CD4-positive, alpha-beta memory T cell (primary cell): ENCODE data around the gene EEFSEC. TPM values are rescaled to one million over a fixed set of nuclear protein-coding genes. Genes with fewer than 3 reads are reported as not detected.

Experiments
- CTCF ChIA-PET: fragments of 350-600 bp; sonication (Branson Sonifier 250); formaldehyde crosslinking; loops from one replicate; lab custom pipeline; 2021; ENCODE audit warnings: inconsistent platforms; ENCODE audit not compliant: partially characterized antibody; lab: Charles Lee
- POLR2A ChIA-PET: fragments of 350-600 bp; sonication (Branson Sonifier 250); formaldehyde crosslinking; loops from one replicate; lab custom pipeline; 2021; ENCODE audit not compliant: partially characterized antibody; lab: Charles Lee
- DNase-seq, 5 donors: peaks; one replicate each; pipeline versions ENCODE4 v3.0.0 to v3.0.0-alpha.2; 2020 to 2022; ENCODE audit warnings: mixed read lengths in 1 of 5
- H3K27ac ChIP-seq: one replicate; pipeline ENCODE4 v1.7.0; 2013; ENCODE audit warnings: low read depth, low read length
- H3K27me3 ChIP-seq: 2 replicates; pipeline ENCODE4 v1.7.0; 2013; ENCODE audit warnings: mild to moderate bottlenecking, low read length, moderate library complexity; ENCODE audit not compliant: insufficient read depth
- H3K36me3 ChIP-seq: 2 replicates; pipeline ENCODE4 v1.7.0; 2013; ENCODE audit warnings: mild to moderate bottlenecking, low read length, moderate library complexity; ENCODE audit not compliant: insufficient read depth
- H3K4me1 ChIP-seq: 2 replicates; pipeline ENCODE4 v1.7.0; 2013; ENCODE audit warnings: mild to moderate bottlenecking, low read length, moderate library complexity; ENCODE audit not compliant: insufficient read depth
- H3K4me3 ChIP-seq, 2 donors: one replicate each; pipeline ENCODE4 v1.7.0; 2013; ENCODE audit warnings: low read length in 2 of 2, mild to moderate bottlenecking in 1 of 2
- H3K9me3 ChIP-seq, 2 donors: one replicate each; pipeline ENCODE4 v1.7.0; 2013; ENCODE audit warnings: low read length in 2 of 2, control low read depth in 1 of 2; ENCODE audit not compliant: control insufficient read depth in 1 of 2
- H3K27ac Mint-ChIP-seq, 7 donors: one replicate each; pipeline ENCODE4 v1.8.0; 2020 to 2021; ENCODE audit warnings: mixed read lengths in 7 of 7, mild to moderate bottlenecking in 6 of 7, inconsistent platforms in 3 of 7, moderate library complexity in 3 of 7
- H3K27me3 Mint-ChIP-seq, 2 donors: one replicate each; pipeline ENCODE4 v1.8.0; 2020 to 2021; ENCODE audit warnings: mixed read lengths in 2 of 2
- H3K36me3 Mint-ChIP-seq, 2 donors: one replicate each; pipeline ENCODE4 v1.8.0; 2020 to 2021; ENCODE audit warnings: mixed read lengths in 2 of 2, inconsistent platforms in 1 of 2, mild to moderate bottlenecking in 1 of 2
- H3K4me1 Mint-ChIP-seq, 4 donors: one replicate each; pipeline ENCODE4 v1.8.0; 2020 to 2021; ENCODE audit warnings: mixed read lengths in 4 of 4, mild to moderate bottlenecking in 1 of 4
- H3K4me3 Mint-ChIP-seq, 8 donors: one replicate each; pipeline ENCODE4 v1.8.0; 2020 to 2021; ENCODE audit warnings: mixed read lengths in 8 of 8, mild to moderate bottlenecking in 7 of 8, moderate library complexity in 6 of 8, inconsistent platforms in 3 of 8
- H3K9me3 Mint-ChIP-seq, 8 donors: one replicate each; pipeline ENCODE4 v1.8.0; 2020 to 2021; ENCODE audit warnings: mixed read lengths in 8 of 8, mild to moderate bottlenecking in 5 of 8, inconsistent platforms in 3 of 8, moderate library complexity in 1 of 8
- intact Hi-C: fragments of 100-400 bp; cut with micrococcal nuclease; formaldehyde crosslinking; loops from one replicate; pipeline ENCODE4 v1.15.1; 2023
- polyA plus RNA-seq, 2 donors: library from polyadenylated mRNA; unstranded; fragments of 300-500 nt; fragmentation: Illumina TruSeq; gene quantifications; one replicate each; pipeline ENCODE4 v1.2.3, GENCODE V29; 2021
- total RNA-seq, 2 experiments: library from RNA; stranded (reverse); gene quantifications; one replicate each; pipeline ENCODE4 v1.2.3, GENCODE V29; 2021

EEFSEC gene
- total and polyA plus RNA-seq, 4 experiments from 2014 or later: 14.0 to 24.9 (median 17.1) TPM

- peaks cover 0 to 8% of the 10 kb centered on the region in 2 donors for H3K9me3 ChIP-seq
- no peaks in the 10 kb centered on the region for H3K27me3 ChIP-seq
- no peak overlapping the region for H3K27ac ChIP-seq
- H3K36me3 ChIP-seq: no peaks in the 10 kb centered on the region
- intact Hi-C loops: no loop called here
- H3K27ac Mint-ChIP-seq: no peak overlapping the region
- H3K36me3 Mint-ChIP-seq: peaks cover 34 to 47% of the 10 kb centered on the region in 2 donors
- no peak overlapping the region for H3K4me3 Mint-ChIP-seq
- no peaks in the 10 kb centered on the region for H3K4me1 ChIP-seq
- peaks cover 0 to 32% (median 19%) of the 10 kb centered on the region in 8 donors for H3K9me3 Mint-ChIP-seq
- H3K4me1 Mint-ChIP-seq: peaks cover 5 to 13% (median 7%) of the 10 kb centered on the region in 4 donors
- no peak for DNase-seq
- POLR2A ChIA-PET: interaction anchor here (0.8 kb wide), 1 partner anchor 100 kb away, joined by 3 read pairs; no protein-coding TSS in a partner anchor
- CTCF ChIA-PET: interaction anchor here (1.3 to 7.9 kb wide), 3 partner anchors 10 to 274 kb away, joined by 3 to 145 read pairs (median 3); no protein-coding TSS in a partner anchor
- no peaks in the 10 kb centered on the region for H3K27me3 Mint-ChIP-seq
- H3K4me3 ChIP-seq: no peak overlapping the region
These were observed 69.6 kb downstream of the EEFSEC start for GRCh38 chr3:128222796-128223385.

GRCh38 chr3:128226186-128226725 lies 73.0 kb downstream of the EEFSEC start:
- Mint-ChIP-seq H3K27me3 (no peaks in the 10 kb centered on the region), H3K36me3 (peaks cover 10 to 17% of the 10 kb centered on the region in 2 donors), H3K27ac (peak overlapping the region in 3 of 7 donors; percentile 29 to 54 (median 49)), H3K9me3 (peaks cover 0 to 24% (median 14%) of the 10 kb centered on the region in 8 donors), H3K4me3 (no peak overlapping the region), H3K4me1 (peaks cover 7 to 14% (median 11%) of the 10 kb centered on the region in 4 donors)
- intact Hi-C loops: loop anchor here (1.0 to 5.0 kb wide), 2 partner anchors 96 to 381 kb away; no protein-coding TSS in a partner anchor
- Histone ChIP-seq H3K4me1 (no peaks in the 10 kb centered on the region), H3K27me3 (no peaks in the 10 kb centered on the region), H3K4me3 (no peak overlapping the region), H3K36me3 (no peaks in the 10 kb centered on the region), H3K9me3 (peaks cover 0 to 8% of the 10 kb centered on the region in 2 donors), H3K27ac (no peak overlapping the region)
- DNase-seq: no peak
- ChIA-PET CTCF (interaction anchor here (0.7 to 7.9 kb wide), 18 partner anchors 8 to 383 kb away, joined by 3 to 145 read pairs (median 4); no protein-coding TSS in a partner anchor), POLR2A (no interaction called here)

GRCh38 chr3:128226795-128227395 lies 73.6 kb downstream of the EEFSEC start:
- H3K27ac ChIP-seq: no peak overlapping the region
- Mint-ChIP-seq H3K27me3 (no peaks in the 10 kb centered on the region), H3K4me3 (peak overlapping the region in 2 of 8 donors; percentile 13 to 51), H3K4me1 (peaks cover 7 to 14% (median 11%) of the 10 kb centered on the region in 4 donors), H3K36me3 (peaks cover 9 to 17% of the 10 kb centered on the region in 2 donors), H3K27ac (peak overlapping the region in 1 of 7 donors; percentile 0), H3K9me3 (peaks cover 0 to 24% (median 11%) of the 10 kb centered on the region in 8 donors)
- CTCF ChIA-PET: interaction anchor here (0.7 to 7.9 kb wide), 14 partner anchors 9 to 382 kb away, joined by 3 to 145 read pairs (median 4); no protein-coding TSS in a partner anchor
- peak in 4 of 5 donors; percentile 19 to 30 (median 23) for DNase-seq
- no peaks in the 10 kb centered on the region for H3K27me3 ChIP-seq
- intact Hi-C loops: loop anchor here (1.0 to 5.0 kb wide), 2 partner anchors 95 to 380 kb away; no protein-coding TSS in a partner anchor
- peaks cover 0 to 8% of the 10 kb centered on the region in 2 donors for H3K9me3 ChIP-seq
- no peak overlapping the region for H3K4me3 ChIP-seq
- POLR2A ChIA-PET: no interaction called here
- no peaks in the 10 kb centered on the region for H3K36me3 ChIP-seq
- no peaks in the 10 kb centered on the region for H3K4me1 ChIP-seq

- Histone ChIP-seq H3K9me3 (peaks cover 0 to 7% of the 10 kb centered on the region in 2 donors), H3K4me3 (no peak overlapping the region), H3K36me3 (no peaks in the 10 kb centered on the region), H3K27me3 (no peaks in the 10 kb centered on the region), H3K27ac (no peak overlapping the region), H3K4me1 (no peaks in the 10 kb centered on the region)
- ChIA-PET CTCF (interaction anchor here (0.9 to 7.9 kb wide), 4 partner anchors 14 to 99 kb away, joined by 3 to 145 read pairs (median 6); no protein-coding TSS in a partner anchor), POLR2A (no interaction called here)
- Mint-ChIP-seq H3K27ac (peak overlapping the region in 3 of 7 donors; percentile 14 to 37 (median 18)), H3K27me3 (no peaks in the 10 kb centered on the region), H3K9me3 (peaks cover 0 to 19% (median 10%) of the 10 kb centered on the region in 8 donors), H3K4me3 (no peak overlapping the region), H3K4me1 (peaks cover 7 to 14% (median 11%) of the 10 kb centered on the region in 4 donors), H3K36me3 (peaks cover 9 to 16% of the 10 kb centered on the region in 2 donors)
- intact Hi-C loops: loop anchor here (5.0 kb wide), 1 partner anchor 380 kb away; no protein-coding TSS in a partner anchor
- no peak for DNase-seq
These were observed 74.2 kb downstream of the EEFSEC start for GRCh38 chr3:128227507-128227906.

GRCh38 chr3:128228366-128228910 lies 75.2 kb downstream of the EEFSEC start:
- Mint-ChIP-seq H3K4me3 (no peak overlapping the region), H3K36me3 (peaks cover 5 to 8% of the 10 kb centered on the region in 2 donors), H3K27ac (peak overlapping the region in 4 of 7 donors; percentile 1 to 72 (median 32)), H3K4me1 (peaks cover 7 to 15% (median 13%) of the 10 kb centered on the region in 4 donors), H3K27me3 (no peaks in the 10 kb centered on the region), H3K9me3 (peaks cover 0 to 9% (median 2%) of the 10 kb centered on the region in 8 donors)
- no peaks in the 10 kb centered on the region for H3K36me3 ChIP-seq
- H3K4me3 ChIP-seq: no peak overlapping the region
- no peak overlapping the region for H3K27ac ChIP-seq
- POLR2A ChIA-PET: no interaction called here
- H3K4me1 ChIP-seq: no peaks in the 10 kb centered on the region
- intact Hi-C loops: loop anchor here (5.0 kb wide), 1 partner anchor 379 kb away; no protein-coding TSS in a partner anchor
- CTCF ChIA-PET: interaction anchor here (7.9 kb wide), 1 partner anchor 93 kb away, joined by 145 read pairs; no protein-coding TSS in a partner anchor
- no peaks in the 10 kb centered on the region for H3K9me3 ChIP-seq
- no peaks in the 10 kb centered on the region for H3K27me3 ChIP-seq
- DNase-seq: no peak

- peaks cover under 1 to 4% of the 10 kb centered on the region in 2 donors for H3K36me3 Mint-ChIP-seq
- H3K4me3 Mint-ChIP-seq: no peak overlapping the region
- Histone ChIP-seq H3K27me3 (no peaks in the 10 kb centered on the region), H3K36me3 (no peaks in the 10 kb centered on the region), H3K4me1 (no peaks in the 10 kb centered on the region), H3K27ac (no peak overlapping the region), H3K9me3 (no peaks in the 10 kb centered on the region), H3K4me3 (no peak overlapping the region)
- ChIA-PET POLR2A (no interaction called here), CTCF (interaction anchor here (7.9 kb wide), 1 partner anchor 92 kb away, joined by 145 read pairs; no protein-coding TSS in a partner anchor)
- H3K9me3 Mint-ChIP-seq: peaks cover 0 to 2% (median 0%) of the 10 kb centered on the region in 8 donors
- intact Hi-C loops: loop anchor here (5.0 kb wide), 1 partner anchor 378 kb away; no protein-coding TSS in a partner anchor
- no peaks in the 10 kb centered on the region for H3K27me3 Mint-ChIP-seq
- DNase-seq: no peak
- no peak overlapping the region for H3K27ac Mint-ChIP-seq
- H3K4me1 Mint-ChIP-seq: peaks cover 10 to 15% (median 14%) of the 10 kb centered on the region in 4 donors
These were observed 76.0 kb downstream of the EEFSEC start for GRCh38 chr3:128229106-128229857.
